SK-N-SH (cell line): ENCODE data around the gene ARFGEF2. TPM values are rescaled to one million over a fixed set of nuclear protein-coding genes. Genes with fewer than 3 reads are reported as not detected.

ENCODE experiments used
- CTCF ChIA-PET: fragments of 300-600, 350-600 bp; formaldehyde crosslinking; extraction: SDS; loops from one replicate; lab custom pipeline; 2021; lab: Yijun Ruan, JAX
- POLR2A ChIA-PET: fragments of 350-600 bp; sonication (Branson Sonifier 250); formaldehyde crosslinking; extraction: SDS; loops from one replicate; lab custom pipeline; 2020; ENCODE audit warnings: antibody characterized with exemption, inconsistent platforms; lab: Yijun Ruan, JAX
- DNase-seq: peaks from one replicate; pipeline ENCODE4 v3.0.0; 2012
- H2AFZ ChIP-seq: fragments of 200-600 bp; sonication (generic); 2 replicates; pipeline ENCODE4 v1.8.1; 2016; ENCODE audit warnings: antibody characterized with exemption, mild to moderate bottlenecking, low read depth
- H3F3A ChIP-seq: fragments of 200-600 bp; sonication (generic); replicated peaks from 2 replicates; pipeline ENCODE3; 2016; ENCODE audit warnings: antibody characterized with exemption, mild to moderate bottlenecking; ENCODE audit not compliant: insufficient read depth
- H3K27ac ChIP-seq, 2 experiments: fragments of 200-500 bp in 1 of 2; fragments of 200-600 bp in 1 of 2; sonication (Bioruptor generic) in 1 of 2; sonication (generic), shearing (Covaris generic) in 1 of 2; 2 replicates each; pipeline versions ENCODE4 v1.5.1 to v1.6.1; 2014 to 2016; ENCODE audit warnings: low read depth in 2 of 2, inconsistent platforms in 1 of 2, low read length in 1 of 2, mild to moderate bottlenecking in 1 of 2, mixed read lengths in 1 of 2
- H3K27me3 ChIP-seq: fragments of 200-600 bp; sonication (generic), shearing (Covaris generic); 2 replicates; pipeline ENCODE4 v1.6.1; 2016; ENCODE audit warnings: mixed run types; ENCODE audit not compliant: insufficient read depth
- H3K36me3 ChIP-seq, 2 experiments: fragments of 200-500 bp in 1 of 2; fragments of 200-600 bp in 1 of 2; sonication (Bioruptor generic) in 1 of 2; sonication (generic) in 1 of 2; replicated peaks in 1 of 2; 2 replicates each; pipeline versions ENCODE3 to v1.5.1; 2014 to 2016; ENCODE audit warnings: low read length in 1 of 2, mild to moderate bottlenecking in 1 of 2; ENCODE audit not compliant: insufficient read depth in 2 of 2, control insufficient read depth in 1 of 2
- H3K4me1 ChIP-seq, 2 experiments: fragments of 200-500 bp in 1 of 2; fragments of 200-600 bp in 1 of 2; sonication (Bioruptor generic) in 1 of 2; sonication (generic), shearing (Covaris generic) in 1 of 2; 2 replicates each; pipeline versions ENCODE4 v1.5.1 to v1.6.1; 2014 to 2016; ENCODE audit warnings: low read depth in 1 of 2, low read length in 1 of 2, mixed run types in 1 of 2; ENCODE audit not compliant: insufficient read depth in 2 of 2, control insufficient read depth in 1 of 2
- H3K4me2 ChIP-seq: fragments of 200-600 bp; sonication (generic), shearing (Covaris generic); 2 replicates; pipeline ENCODE4 v1.6.1; 2017; ENCODE audit warnings: mixed run types
- H3K4me3 ChIP-seq, 2 experiments: fragments of 200-500 bp in 1 of 2; fragments of 200-600 bp in 1 of 2; sonication (Bioruptor generic) in 1 of 2; sonication (generic), shearing (Covaris generic) in 1 of 2; 2 replicates each; pipeline versions ENCODE4 v1.5.1 to v1.8.1; 2014 to 2016; ENCODE audit warnings: low read depth in 2 of 2, inconsistent platforms in 1 of 2, low read length in 1 of 2, mild to moderate bottlenecking in 1 of 2, mixed read lengths in 1 of 2, moderate library complexity in 1 of 2
- H3K79me2 ChIP-seq: fragments of 200-600 bp; sonication (generic); 2 replicates; pipeline ENCODE4 v1.8.1; 2017; ENCODE audit warnings: mild to moderate bottlenecking; ENCODE audit not compliant: insufficient read depth
- H3K9ac ChIP-seq: fragments of 200-600 bp; sonication (generic); 2 replicates; pipeline ENCODE4 v1.6.1; 2017; ENCODE audit warnings: mixed run types
- H3K9me2 ChIP-seq: fragments of 200-600 bp; sonication (generic); 2 replicates; pipeline ENCODE4 v1.6.1; 2017; ENCODE audit warnings: mixed run types
- H3K9me3 ChIP-seq: fragments of 200-600 bp; sonication (generic); 2 replicates; pipeline ENCODE4 v1.6.1; 2017; ENCODE audit warnings: mixed run types, mild to moderate bottlenecking, moderate library complexity
- H4K20me1 ChIP-seq: fragments of 200-600 bp; sonication (generic); 2 replicates; pipeline ENCODE4 v1.6.1; 2017; ENCODE audit warnings: mild to moderate bottlenecking, mixed run types; ENCODE audit not compliant: insufficient read depth
- EP300 ChIP-seq, 2 experiments: IDR thresholded peaks; 2 replicates each; pipeline versions ENCODE4 v1.4.0 to v1.6.1; 2012; ENCODE audit warnings: borderline replicate concordance in 1 of 2, low read depth in 1 of 2, low read length in 1 of 2
- EZH2phosphoT487 ChIP-seq: fragments of 200-600 bp; sonication (generic); IDR thresholded peaks from 2 replicates; pipeline ENCODE4 v1.6.1; 2017; ENCODE audit warnings: low read depth, mixed run types, mild to moderate bottlenecking, antibody characterized with exemption, moderate library complexity, borderline replicate concordance
- FOSL2 ChIP-seq: IDR thresholded peaks from 2 replicates; pipeline ENCODE4 v1.4.0; 2012; ENCODE audit warnings: low read depth, mild to moderate bottlenecking, moderate library complexity, borderline replicate concordance
- FOXJ3 ChIP-seq: sonication (generic); formaldehyde crosslinking; IDR thresholded peaks from 2 replicates; pipeline ENCODE4 v1.5.1; 2020; ENCODE audit warnings: mild to moderate bottlenecking, missing genetic modification reagents
- GABPA ChIP-seq: IDR thresholded peaks from 2 replicates; pipeline ENCODE4 v1.4.0; 2012; ENCODE audit warnings: low read depth, mild to moderate bottlenecking
- IRF3 ChIP-seq: fragments of 150-350 bp; IDR thresholded peaks from 2 replicates; pipeline ENCODE4 v1.6.1; 2016; ENCODE audit warnings: mild to moderate bottlenecking, low read depth, low read length
- JUND ChIP-seq: IDR thresholded peaks from 2 replicates; pipeline ENCODE4 v1.4.0; 2012
- MEF2A ChIP-seq: IDR thresholded peaks from 2 replicates; pipeline ENCODE4 v1.4.0; 2012; ENCODE audit warnings: low read depth, borderline replicate concordance
- MXI1 ChIP-seq: IDR thresholded peaks from 2 replicates; pipeline ENCODE4 v1.6.1; 2012; ENCODE audit warnings: mild to moderate bottlenecking, low read depth, low read length, improper control_type of control experiment
- NFIC ChIP-seq: IDR thresholded peaks from 2 replicates; pipeline ENCODE4 v1.4.0; 2012; ENCODE audit warnings: borderline replicate concordance
- NRF1 ChIP-seq: IDR thresholded peaks from 2 replicates; pipeline ENCODE4 v1.6.1; 2012; ENCODE audit warnings: low read depth, mild to moderate bottlenecking, low read length
- POLR2AphosphoS5 ChIP-seq: IDR thresholded peaks from 2 replicates; pipeline ENCODE4 v1.6.1; 2012; ENCODE audit warnings: low read depth, low read length
- RAD21 ChIP-seq: IDR thresholded peaks from 2 replicates; pipeline ENCODE4 v1.6.1; 2012; ENCODE audit warnings: mild to moderate bottlenecking, low read length
- RCOR1 ChIP-seq: fragments of 150-350 bp; IDR thresholded peaks from 2 replicates; pipeline ENCODE4 v1.6.1; 2017; ENCODE audit warnings: antibody characterized with exemption, low read length
- REST ChIP-seq: IDR thresholded peaks from 2 replicates; pipeline ENCODE4 v1.6.1; 2012; ENCODE audit warnings: mild to moderate bottlenecking, low read depth, low read length, moderate library complexity
- RFX5 ChIP-seq: IDR thresholded peaks from 2 replicates; pipeline ENCODE4 v1.6.1; 2012; ENCODE audit warnings: mild to moderate bottlenecking, improper control_type of control experiment, low read length
- RXRA ChIP-seq: IDR thresholded peaks from 2 replicates; pipeline ENCODE4 v1.4.0; 2012; ENCODE audit warnings: low read depth, mild to moderate bottlenecking, borderline replicate concordance
- SIN3A ChIP-seq: IDR thresholded peaks from 2 replicates; pipeline ENCODE4 v1.6.1; 2012; ENCODE audit warnings: low read depth, mild to moderate bottlenecking, low read length, moderate library complexity, borderline replicate concordance
- SMC3 ChIP-seq: IDR thresholded peaks from 2 replicates; pipeline ENCODE4 v1.6.1; 2012; ENCODE audit warnings: low read depth, low read length, improper control_type of control experiment
- TAF1 ChIP-seq: IDR thresholded peaks from 2 replicates; pipeline ENCODE4 v1.6.1; 2012; ENCODE audit warnings: low read depth, mild to moderate bottlenecking, low read length, moderate library complexity, borderline replicate concordance
- TCF12 ChIP-seq: IDR thresholded peaks from 2 replicates; pipeline ENCODE4 v1.4.0; 2012
- TEAD4 ChIP-seq: IDR thresholded peaks from 2 replicates; pipeline ENCODE4 v1.4.0; 2012; ENCODE audit warnings: mild to moderate bottlenecking, borderline replicate concordance; ENCODE audit not compliant: insufficient read depth
- USF2 ChIP-seq: fragments of 150-350 bp; IDR thresholded peaks from 2 replicates; pipeline ENCODE4 v1.6.1; 2017; ENCODE audit warnings: antibody characterized with exemption, low read length, low read depth, borderline replicate concordance
- YY1 ChIP-seq: IDR thresholded peaks from 2 replicates; pipeline ENCODE4 v1.4.0; 2012; ENCODE audit warnings: low read depth, mild to moderate bottlenecking
- ZBTB33 ChIP-seq: IDR thresholded peaks from 2 replicates; pipeline ENCODE4 v1.4.0; 2012; ENCODE audit warnings: low read depth, borderline replicate concordance
- WGBS: methylation state at CpG from one replicate; pipeline ENCODE4 v1.1.6; 2017; ENCODE audit warnings: low lambda C conversion rate; 5-methylcytosine and 5-hydroxymethylcytosine counted together
- polyA plus RNA-seq, 3 experiments: library from polyadenylated mRNA; depleted of rRNA; stranded (reverse); fragments of >200 nt; gene quantifications; 2 replicates each; pipeline ENCODE4 v1.2.3, GENCODE V29; 2012

The ARFGEF2 gene
- polyA plus RNA-seq, 1 of the 3 experiments (the other 2 are of a cell fraction), result 6.1 TPM

GRCh38 chr20:48983423-48984400 lies 62.2 kb downstream of the ARFGEF2 start:
- WGBS, result 53% methylated on average over 5 of the region's 5 CpGs
- H2AFZ ChIP-seq, result no peak overlapping the region
- H3F3A ChIP-seq, result peaks cover 30% of the 10 kb centered on the region
- H3K4me1 ChIP-seq, result peaks cover 11 to 12% of the 10 kb centered on the region in 2 experiments; a peak in 3 of 4 replicates
- peaks cover 36 to 49% of the 10 kb centered on the region in 2 experiments for H3K36me3 ChIP-seq
- H4K20me1 ChIP-seq, result no peaks in the 10 kb centered on the region
- no peak overlapping the region for H3K4me2 ChIP-seq
- H3K9me3 ChIP-seq, result no peaks in the 10 kb centered on the region
- H3K9ac ChIP-seq, result no peak overlapping the region
- peaks cover 3% of the 10 kb centered on the region; the same call in 1 of the 2 replicates for H3K79me2 ChIP-seq
- CTCF ChIA-PET, result interaction anchor here (1.0 kb wide), 1 partner anchor 149 kb away, joined by 3 read pairs; no protein-coding TSS in a partner anchor
- H3K27ac ChIP-seq, result peak overlapping the region; percentile 47 to 64; a peak in 3 of 4 replicates
- DNase-seq, result peak; percentile 76
- no peak overlapping the region for H3K4me3 ChIP-seq
- no peaks in the 10 kb centered on the region for H3K9me2 ChIP-seq
- no peaks in the 10 kb centered on the region for H3K27me3 ChIP-seq
- POLR2A ChIA-PET, result no interaction called here
- peak; percentile 92 for TF ChIP-seq TCF12
- peak; percentile 42; the same call in 1 of the 2 replicates for TF ChIP-seq MEF2A
- no peak for TF ChIP-seq RFX5
- peak; percentile 21; the same call in 1 of the 2 replicates for TF ChIP-seq RAD21
- no peak for TF ChIP-seq GABPA
- TF ChIP-seq ZBTB33, result no peak
- peak; percentile 71 for TF ChIP-seq RCOR1
- 0 out of 2 replicates have a peak, but pooled peaks have one; percentile 50 for TF ChIP-seq MXI1
- TF ChIP-seq SMC3, result no peak
- no peak for TF ChIP-seq NRF1
- TF ChIP-seq REST, result no peak
- no peak for TF ChIP-seq IRF3
- TF ChIP-seq SIN3A, result no peak
- peak; percentile 64 to 77; a peak in 3 of 4 replicates for TF ChIP-seq EP300 (IDR thresholded peaks at IDR 0.05; ENCODE audit: borderline replicate concordance in 1 of 2, low read depth in 1 of 2, low read length in 1 of 2)
- TF ChIP-seq RXRA, result peak; percentile 79; the same call in 1 of the 2 replicates
- peak; percentile 82 for TF ChIP-seq NFIC
- TF ChIP-seq FOSL2, result peak; percentile 85
- TF ChIP-seq YY1, result no peak
- no peak for TF ChIP-seq FOXJ3 (CRISPR knock-in tag)
- TF ChIP-seq POLR2AphosphoS5, result peak; percentile 44; the same call in 1 of the 2 replicates
- TF ChIP-seq EZH2phosphoT487, result no peak
- TF ChIP-seq JUND, result peak; percentile 84
- TF ChIP-seq TAF1, result no peak; the same call in 1 of the 2 replicates
- no peak for TF ChIP-seq TEAD4
- TF ChIP-seq USF2, result no peak
